CD8-positive, alpha-beta memory T cell (primary cell): ENCODE measurements around the gene ABCB9. TPM values are rescaled to one million over a fixed set of nuclear protein-coding genes. Genes with fewer than 3 reads are reported as not detected.
"Not testable (repeated sequence)": the region's sequence is repeated elsewhere in the genome, so short reads cannot be mapped to it uniquely, and the experiment has no call there.

Experiments
- CTCF ChIA-PET: fragments of 350-600 bp; sonication (Branson Sonifier 250); formaldehyde crosslinking; loops from one replicate; lab custom pipeline; 2021; ENCODE audit warnings: antibody characterized with exemption; lab: Charles Lee
- POLR2A ChIA-PET: fragments of 350-600 bp; sonication (Branson Sonifier 250); formaldehyde crosslinking; loops from one replicate; lab custom pipeline; 2021; ENCODE audit warnings: antibody characterized with exemption; lab: Charles Lee
- DNase-seq, 5 donors: peaks; one replicate each; pipeline versions ENCODE4 v3.0.0 to v3.0.0-alpha.2; 2020 to 2022; ENCODE audit warnings: mixed read lengths in 1 of 5
- H3K27ac ChIP-seq: one replicate; pipeline ENCODE4 v1.7.0; 2013; ENCODE audit warnings: low read depth, mild to moderate bottlenecking, low read length, moderate library complexity
- H3K27me3 ChIP-seq: 2 replicates; pipeline ENCODE4 v1.7.0; 2013; ENCODE audit warnings: low read length, mild to moderate bottlenecking; ENCODE audit not compliant: insufficient read depth, poor library complexity, severe bottlenecking
- H3K36me3 ChIP-seq: 2 replicates; pipeline ENCODE4 v1.7.0; 2013; ENCODE audit warnings: mild to moderate bottlenecking, low read length, moderate library complexity; ENCODE audit not compliant: insufficient read depth
- H3K4me1 ChIP-seq: 2 replicates; pipeline ENCODE4 v1.7.0; 2013; ENCODE audit warnings: mild to moderate bottlenecking, low read length, moderate library complexity; ENCODE audit not compliant: insufficient read depth
- H3K4me3 ChIP-seq: 2 replicates; pipeline ENCODE4 v1.7.0; 2013; ENCODE audit warnings: mild to moderate bottlenecking, low read length
- H3K9me3 ChIP-seq: 2 replicates; pipeline ENCODE4 v1.7.0; 2013; ENCODE audit warnings: mild to moderate bottlenecking, low read length
- H3K27ac Mint-ChIP-seq, 8 donors: one replicate each; pipeline ENCODE4 v1.8.0; 2020 to 2021; ENCODE audit warnings: mixed read lengths in 8 of 8, mild to moderate bottlenecking in 6 of 8, inconsistent platforms in 3 of 8, moderate library complexity in 3 of 8
- H3K27me3 Mint-ChIP-seq, 2 donors: one replicate each; pipeline ENCODE4 v1.8.0; 2020 to 2021; ENCODE audit warnings: mixed read lengths in 2 of 2, mild to moderate bottlenecking in 1 of 2, moderate library complexity in 1 of 2
- H3K36me3 Mint-ChIP-seq, 3 donors: one replicate each; pipeline ENCODE4 v1.8.0; 2020 to 2021; ENCODE audit warnings: mixed read lengths in 3 of 3, inconsistent platforms in 1 of 3, mild to moderate bottlenecking in 1 of 3
- H3K4me1 Mint-ChIP-seq, 3 donors: one replicate each; pipeline ENCODE4 v1.8.0; 2020 to 2021; ENCODE audit warnings: mixed read lengths in 3 of 3, inconsistent platforms in 1 of 3, mild to moderate bottlenecking in 1 of 3
- H3K4me3 Mint-ChIP-seq, 7 donors: one replicate each; pipeline ENCODE4 v1.8.0; 2020 to 2021; ENCODE audit warnings: mixed read lengths in 7 of 7, mild to moderate bottlenecking in 6 of 7, moderate library complexity in 4 of 7, inconsistent platforms in 2 of 7
- H3K9me3 Mint-ChIP-seq, 5 donors: one replicate each; pipeline ENCODE4 v1.8.0; 2020 to 2022; ENCODE audit warnings: mixed read lengths in 5 of 5, mild to moderate bottlenecking in 3 of 5, moderate library complexity in 2 of 5, inconsistent platforms in 1 of 5
- polyA plus RNA-seq: library from polyadenylated mRNA; unstranded; fragments of 300-500 nt; fragmentation: Illumina TruSeq; gene quantifications from one replicate; pipeline ENCODE4 v1.2.3, GENCODE V29; 2021
- total RNA-seq, 2 experiments: library from RNA; stranded (reverse); gene quantifications; one replicate each; pipeline ENCODE4 v1.2.3, GENCODE V29; 2021

The ABCB9 gene
- total and polyA plus RNA-seq, 3 experiments from 2014 or later = 0.99 to 3.9 (median 3.7) TPM

- Histone ChIP-seq H3K4me3 (no peak overlapping the region), H3K27ac (no peak overlapping the region), H3K9me3 (no peaks in the 10 kb centered on the region), H3K27me3 (no peaks in the 10 kb centered on the region), H3K4me1 (peaks cover 6% of the 10 kb centered on the region), H3K36me3 (no peaks in the 10 kb centered on the region)
- Mint-ChIP-seq H3K27ac (peak overlapping the region in 1 of 8 donors; percentile 66), H3K9me3 (no peaks in the 10 kb centered on the region), H3K4me3 (no peak overlapping the region), H3K36me3 (peaks cover 0 to 2% (median 0%) of the 10 kb centered on the region in 3 donors), H3K27me3 (no peaks in the 10 kb centered on the region), H3K4me1 (peaks cover 22 to 27% (median 25%) of the 10 kb centered on the region in 3 donors)
- ChIA-PET POLR2A (interaction anchor here (1.3 kb wide), 1 partner anchor 109 kb away, joined by 4 read pairs; the partner anchor contains the start of gene HIP1R), CTCF (interaction anchor here (0.5 to 13.5 kb wide), 3 partner anchors 73 to 139 kb away, joined by 4 to 162 read pairs (median 4); no protein-coding TSS in a partner anchor)
- DNase-seq = no peak
Observed at GRCh38 chr12:122944605-122945592, 21.4 kb downstream of the ABCB9 start.

- peak overlapping the region in 1 of 8 donors; percentile 42 for H3K27ac Mint-ChIP-seq
- H3K4me3 Mint-ChIP-seq = peak overlapping the region in 1 of 7 donors; percentile 28
- Histone ChIP-seq H3K27me3 (no peaks in the 10 kb centered on the region), H3K4me3 (no peak overlapping the region), H3K4me1 (peaks cover 6% of the 10 kb centered on the region), H3K27ac (no peak overlapping the region), H3K36me3 (no peaks in the 10 kb centered on the region), H3K9me3 (no peaks in the 10 kb centered on the region)
- H3K36me3 Mint-ChIP-seq = peaks cover 0 to 3% (median 0%) of the 10 kb centered on the region in 3 donors
- no peaks in the 10 kb centered on the region for H3K27me3 Mint-ChIP-seq
- ChIA-PET POLR2A (no interaction called here), CTCF (interaction anchor here (1.9 kb wide), 1 partner anchor 9 kb away, joined by 5 read pairs; no protein-coding TSS in a partner anchor)
- H3K9me3 Mint-ChIP-seq = no peaks in the 10 kb centered on the region
- peaks cover 22 to 27% (median 25%) of the 10 kb centered on the region in 3 donors for H3K4me1 Mint-ChIP-seq
- no peak for DNase-seq
Observed at GRCh38 chr12:122943196-122943595, 23.1 kb downstream of the ABCB9 start.

GRCh38 chr12:122942637-122943036 is 23.6 kb downstream of the ABCB9 start:
- POLR2A ChIA-PET = no interaction called here
- peaks cover 6% of the 10 kb centered on the region for H3K4me1 ChIP-seq
- H3K27me3 Mint-ChIP-seq = no peaks in the 10 kb centered on the region
- H3K36me3 Mint-ChIP-seq = peaks cover 0 to 3% (median 0%) of the 10 kb centered on the region in 3 donors
- H3K4me3 ChIP-seq = no peak overlapping the region
- no peaks in the 10 kb centered on the region for H3K36me3 ChIP-seq
- CTCF ChIA-PET = interaction anchor here (1.9 kb wide), 1 partner anchor 10 kb away, joined by 5 read pairs; no protein-coding TSS in a partner anchor
- no peaks in the 10 kb centered on the region for H3K27me3 ChIP-seq
- peaks cover 22 to 25% (median 24%) of the 10 kb centered on the region in 3 donors for H3K4me1 Mint-ChIP-seq
- no peak overlapping the region for H3K4me3 Mint-ChIP-seq
- DNase-seq = no peak
- H3K27ac Mint-ChIP-seq = peak overlapping the region in 2 of 8 donors; percentile 11 to 75
- no peak overlapping the region for H3K27ac ChIP-seq
- H3K9me3 ChIP-seq = no peaks in the 10 kb centered on the region
- H3K9me3 Mint-ChIP-seq = no peaks in the 10 kb centered on the region

GRCh38 chr12:122941351-122941750 is 24.9 kb downstream of the ABCB9 start:
- POLR2A ChIA-PET, H3K4me1 ChIP-seq, H3K36me3 ChIP-seq, H3K9me3 ChIP-seq, H3K9me3 Mint-ChIP-seq, H3K27ac ChIP-seq, H3K27me3 ChIP-seq, H3K27ac Mint-ChIP-seq, H3K27me3 Mint-ChIP-seq, H3K4me3 ChIP-seq, H3K36me3 Mint-ChIP-seq, DNase-seq: not testable (repeated sequence)
- Mint-ChIP-seq H3K4me3 (peak overlapping the region in 1 of 7 donors; percentile 36), H3K4me1 (peaks cover 12 to 14% (median 14%) of the 10 kb centered on the region in 3 donors)
- CTCF ChIA-PET = interaction anchor here (1.2 kb wide), 1 partner anchor 10 kb away, joined by 3 read pairs; no protein-coding TSS in a partner anchor

- ChIA-PET POLR2A (no interaction called here), CTCF (no interaction called here)
- H3K36me3 ChIP-seq = no peaks in the 10 kb centered on the region
Observed at GRCh38 chr12:122939125-122939524, 27.1 kb downstream of the ABCB9 start.

GRCh38 chr12:122937622-122938091 is 28.6 kb downstream of the ABCB9 start:
- H3K27me3 Mint-ChIP-seq = no peaks in the 10 kb centered on the region
- CTCF ChIA-PET = no interaction called here
- H3K9me3 ChIP-seq = no peaks in the 10 kb centered on the region
- no peaks in the 10 kb centered on the region for H3K36me3 ChIP-seq
- H3K4me1 ChIP-seq = no peaks in the 10 kb centered on the region
- H3K27me3 ChIP-seq = no peaks in the 10 kb centered on the region
- H3K4me3 Mint-ChIP-seq = no peak overlapping the region
- POLR2A ChIA-PET = no interaction called here
- H3K9me3 Mint-ChIP-seq = no peaks in the 10 kb centered on the region
- no peak overlapping the region for H3K27ac ChIP-seq
- peaks cover 0 to 2% (median 0%) of the 10 kb centered on the region in 3 donors for H3K36me3 Mint-ChIP-seq
- H3K4me1 Mint-ChIP-seq = peaks cover 2 to 5% (median 4%) of the 10 kb centered on the region in 3 donors
- H3K27ac Mint-ChIP-seq = peak overlapping the region in 1 of 8 donors; percentile 54
- H3K4me3 ChIP-seq = no peak overlapping the region
- no peak for DNase-seq

More at GRCh38 chr12:122939125-122939524, 27.1 kb downstream of the ABCB9 start:
- Mint-ChIP-seq H3K36me3 (peaks cover 0 to 2% (median 0%) of the 10 kb centered on the region in 3 donors), H3K4me3 (no peak overlapping the region), H3K27ac (peak overlapping the region in 1 of 8 donors; percentile 4), H3K9me3 (no peaks in the 10 kb centered on the region), H3K27me3 (no peaks in the 10 kb centered on the region), H3K4me1 (peaks cover 9 to 12% (median 12%) of the 10 kb centered on the region in 3 donors)
- H3K9me3 ChIP-seq = no peaks in the 10 kb centered on the region
- no peaks in the 10 kb centered on the region for H3K4me1 ChIP-seq
- H3K27ac ChIP-seq = no peak overlapping the region
- H3K4me3 ChIP-seq = no peak overlapping the region
- DNase-seq = no peak
- H3K27me3 ChIP-seq = no peaks in the 10 kb centered on the region

- POLR2A ChIA-PET = no interaction called here
- no peaks in the 10 kb centered on the region for H3K4me1 Mint-ChIP-seq
- no peaks in the 10 kb centered on the region for H3K9me3 Mint-ChIP-seq
- no peaks in the 10 kb centered on the region for H3K36me3 ChIP-seq
- no peak for DNase-seq
- no peaks in the 10 kb centered on the region for H3K4me1 ChIP-seq
- peak overlapping the region in 1 of 8 donors; percentile 61 for H3K27ac Mint-ChIP-seq
- H3K4me3 Mint-ChIP-seq = no peak overlapping the region
- no peaks in the 10 kb centered on the region for H3K9me3 ChIP-seq
- no peaks in the 10 kb centered on the region for H3K27me3 Mint-ChIP-seq
- H3K36me3 Mint-ChIP-seq = peaks cover 0 to 2% (median 0%) of the 10 kb centered on the region in 3 donors
- no peaks in the 10 kb centered on the region for H3K27me3 ChIP-seq
- CTCF ChIA-PET = interaction anchor here (0.8 kb wide), 1 partner anchor 303 kb away, joined by 3 read pairs; no protein-coding TSS in a partner anchor
- H3K4me3 ChIP-seq = no peak overlapping the region
- no peak overlapping the region for H3K27ac ChIP-seq
Observed at GRCh38 chr12:122935318-122935717, 30.9 kb downstream of the ABCB9 start.
